ENCODE results near the gene LY6G6C.

The LY6G6C gene

DNA sequence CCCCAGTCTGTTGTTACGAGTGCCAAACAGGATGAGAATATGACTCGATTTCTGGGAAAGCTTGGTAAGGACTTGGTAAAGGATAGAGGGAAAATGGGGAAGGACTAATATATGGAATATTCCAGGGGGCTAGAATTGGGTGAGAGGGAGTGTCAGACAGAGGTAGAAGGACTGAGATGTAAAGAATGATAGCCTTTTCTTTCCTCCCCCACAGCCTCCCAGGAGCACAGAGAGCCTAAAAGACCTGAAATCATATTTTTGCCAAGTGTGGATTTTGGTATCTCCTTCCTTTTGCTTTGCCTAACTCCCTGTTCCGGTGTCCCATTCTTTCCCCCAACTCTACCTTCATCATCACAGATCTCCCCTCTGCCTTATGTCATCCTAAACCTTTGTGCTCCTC is 21.3 kb upstream of the LY6G6C start:
- in situ Hi-C loops (cut with MboI; ENCODE audit: low sequenced_read_pairs): no loop called here

DNA sequence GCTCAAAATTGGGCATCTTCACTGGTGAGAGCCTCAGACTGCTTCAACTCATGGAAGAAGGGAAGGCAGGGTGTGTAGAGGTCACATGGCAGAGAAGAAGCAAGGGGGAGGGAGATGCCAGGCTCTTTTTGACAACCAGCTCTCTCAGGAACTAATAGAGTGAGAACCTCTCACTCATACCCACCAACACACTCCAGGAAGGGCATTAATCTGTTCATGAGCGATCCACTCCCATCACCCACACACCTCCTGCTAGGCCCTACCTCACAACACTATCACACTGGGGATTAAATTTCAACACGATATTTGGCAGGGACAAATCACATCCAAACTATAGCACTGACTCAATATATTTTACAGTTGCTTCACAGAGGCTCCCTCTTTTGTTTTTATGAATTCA is 20.3 kb upstream of the LY6G6C start:
- in situ Hi-C loops (cut with MboI; ENCODE audit: low sequenced_read_pairs): no loop called here

- in situ Hi-C loops (cut with MboI; ENCODE audit: low sequenced_read_pairs): no loop called here
Observed at GRCh38 chr6:31740397-31741223, 19.1 kb upstream of the LY6G6C start.

DNA sequence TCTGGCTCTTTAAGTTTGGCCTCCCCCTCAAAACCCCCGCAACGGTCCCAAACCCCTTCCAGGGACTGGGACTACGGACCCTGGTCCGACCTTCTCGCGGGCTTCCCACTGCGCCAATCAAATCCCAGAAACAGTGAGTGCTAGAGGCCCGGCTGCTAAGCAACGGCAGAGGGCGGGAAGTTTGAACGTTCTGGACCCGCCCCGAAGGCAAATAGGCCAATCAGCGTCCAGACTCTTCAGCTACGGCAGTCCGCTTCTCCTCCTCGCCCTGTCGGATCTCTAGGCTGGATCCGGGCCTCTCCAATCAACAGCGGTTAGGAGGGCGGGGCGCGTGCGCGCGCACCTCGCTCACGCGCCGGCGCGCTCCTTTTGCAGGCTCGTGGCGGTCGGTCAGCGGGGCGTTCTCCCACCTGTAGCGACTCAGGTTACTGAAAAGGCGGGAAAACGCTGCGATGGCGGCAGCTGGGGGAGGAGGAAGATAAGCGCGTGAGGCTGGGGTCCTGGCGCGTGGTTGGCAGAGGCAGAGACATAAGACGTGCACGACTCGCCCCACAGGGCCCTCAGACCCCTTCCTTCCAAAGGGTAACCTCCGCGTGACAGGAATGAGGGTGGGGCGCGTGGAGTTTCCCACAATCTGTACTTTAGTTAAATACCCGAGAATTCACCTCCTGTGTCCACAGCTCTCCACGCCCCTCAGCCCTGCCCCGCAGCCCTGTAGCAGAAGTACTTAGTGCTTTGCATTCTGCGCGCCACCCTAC is 18.3 kb upstream of the LY6G6C start, which contains the start of gene MSH5:
TSS of gene MSH5 (plus strand) at position 367 of the 758 bp plus-strand sequence. CDS start 462 bp downstream, outside the sequence.
- in situ Hi-C loops (cut with MboI; ENCODE audit: low sequenced_read_pairs): no loop called here

DNA sequence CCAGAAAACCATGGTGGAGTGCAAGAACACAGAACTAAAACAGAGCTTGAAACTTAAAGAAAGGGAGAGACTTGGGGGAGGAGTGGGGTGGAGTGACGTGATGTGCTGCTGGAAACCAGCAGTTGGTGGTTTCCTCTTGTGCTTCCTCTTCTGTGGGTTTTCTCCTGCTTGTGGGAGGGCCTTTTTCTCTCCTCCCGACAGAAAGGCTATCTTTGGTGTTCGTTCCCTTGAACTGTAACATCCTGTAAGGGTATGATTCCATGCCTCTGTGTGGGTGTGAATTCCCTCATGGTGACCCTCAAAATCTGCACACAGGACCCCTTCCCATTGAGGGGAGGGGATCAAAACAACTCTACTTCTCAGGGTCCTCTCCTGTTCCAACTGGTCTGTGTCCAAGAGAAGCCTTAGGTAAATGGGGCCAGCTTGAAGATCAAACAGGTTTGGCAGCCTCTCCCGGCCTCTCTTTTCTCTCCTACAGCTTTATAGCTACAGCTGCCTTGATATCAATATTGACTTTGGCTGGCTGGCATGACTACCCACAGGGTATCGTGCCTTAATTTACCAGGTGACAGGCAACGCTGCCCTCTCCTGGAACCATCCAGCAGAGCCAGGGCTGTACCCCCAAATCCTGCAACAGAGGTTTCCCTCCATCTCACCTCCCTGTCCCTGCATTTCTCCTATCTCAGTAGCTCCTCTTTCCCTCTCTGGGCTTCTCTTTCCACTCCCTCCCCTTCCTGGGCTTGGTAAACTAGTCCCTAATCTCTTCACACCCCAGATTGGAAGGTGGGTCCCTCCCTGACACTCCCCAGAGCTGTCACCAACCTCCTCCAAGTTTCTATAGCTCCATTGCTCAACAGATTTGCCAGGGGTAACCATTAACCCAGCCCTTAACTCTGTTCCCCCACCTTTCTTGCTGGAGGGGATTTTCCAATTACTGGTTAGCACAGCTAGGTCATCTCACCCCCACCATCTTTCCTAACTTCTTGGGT is 16.7 kb upstream of the LY6G6C start:
- in situ Hi-C loops (cut with MboI; ENCODE audit: low sequenced_read_pairs): no loop called here

DNA sequence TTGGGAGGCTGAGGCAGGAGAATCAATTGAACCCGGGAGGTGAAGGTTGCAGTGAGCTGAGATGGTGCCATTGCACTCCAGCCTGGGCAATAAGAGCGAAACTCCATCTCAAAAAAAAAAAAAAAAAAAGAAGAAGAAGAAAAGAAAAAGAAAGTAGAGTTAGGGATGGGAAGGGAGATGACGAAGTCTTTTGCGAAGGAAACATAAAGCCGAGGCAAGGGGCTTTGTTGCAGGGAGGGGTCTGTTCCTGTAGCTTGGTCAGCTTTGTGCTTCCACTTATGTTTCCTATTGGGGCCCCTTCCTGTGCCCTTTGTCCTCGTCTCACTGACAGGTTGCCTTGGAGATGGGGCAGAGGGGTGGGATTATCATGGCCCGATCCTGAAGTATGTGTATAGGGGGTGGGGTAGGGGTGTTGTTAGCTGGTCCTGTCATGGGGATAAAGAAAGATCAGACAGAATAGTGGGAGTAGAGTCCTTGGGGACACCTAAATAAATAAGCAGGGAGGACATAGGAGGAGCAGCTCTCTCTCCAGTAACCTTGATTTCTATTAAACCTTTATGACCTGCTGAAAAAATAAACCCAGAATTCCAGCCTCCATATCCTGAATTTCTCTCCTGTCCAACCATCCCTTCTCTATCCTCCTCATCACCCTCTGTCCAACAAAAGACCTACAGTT is 15.9 kb upstream of the LY6G6C start:
- in situ Hi-C loops (cut with MboI; ENCODE audit: low sequenced_read_pairs): no loop called here

GRCh38 chr6:31736768-31737314 is 15.3 kb upstream of the LY6G6C start:
- in situ Hi-C loops (cut with MboI; ENCODE audit: low sequenced_read_pairs): no loop called here

DNA sequence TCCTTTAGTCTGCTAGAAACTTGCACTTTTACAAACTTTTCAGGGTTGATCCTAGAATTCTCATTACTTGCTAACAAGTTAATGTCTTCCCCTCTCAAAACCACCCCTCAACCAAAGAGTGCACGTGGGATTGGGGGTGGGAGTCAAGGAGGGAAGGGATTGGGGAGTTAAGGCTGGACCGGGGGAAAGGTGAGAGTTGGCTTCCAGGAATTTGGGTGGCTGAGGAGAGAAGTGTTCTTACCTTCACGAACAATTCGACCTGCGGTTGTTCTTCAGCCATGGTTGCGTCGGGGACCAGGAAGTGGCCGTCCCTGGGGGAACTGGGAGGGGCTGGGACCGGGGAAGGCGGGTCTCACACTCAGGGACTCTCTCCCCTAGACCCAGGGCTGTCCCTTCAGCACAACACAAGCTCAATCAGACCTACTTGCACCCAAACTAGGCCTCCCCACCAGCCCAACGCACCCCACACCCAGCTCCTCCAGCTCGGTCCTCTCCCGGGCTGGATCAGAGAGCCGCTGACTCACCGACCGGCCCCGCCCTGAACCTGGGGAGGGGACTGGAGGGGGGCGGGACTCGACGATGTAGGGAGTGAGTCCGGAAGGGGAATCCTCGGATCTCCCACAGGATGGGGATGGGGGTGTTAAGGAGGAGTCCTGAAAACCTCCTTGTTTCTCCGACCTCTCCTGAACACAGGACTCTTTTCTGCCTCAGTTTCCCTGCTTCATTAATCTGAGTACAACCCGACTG is 14.6 kb upstream of the LY6G6C start, which contains the start of gene CLIC1:
TSS of gene CLIC1 (minus strand) at position 510 of the 747 bp plus-strand sequence. CDS start at position 280, 230 bp downstream.
- in situ Hi-C loops (cut with MboI; ENCODE audit: low sequenced_read_pairs): no loop called here

DNA sequence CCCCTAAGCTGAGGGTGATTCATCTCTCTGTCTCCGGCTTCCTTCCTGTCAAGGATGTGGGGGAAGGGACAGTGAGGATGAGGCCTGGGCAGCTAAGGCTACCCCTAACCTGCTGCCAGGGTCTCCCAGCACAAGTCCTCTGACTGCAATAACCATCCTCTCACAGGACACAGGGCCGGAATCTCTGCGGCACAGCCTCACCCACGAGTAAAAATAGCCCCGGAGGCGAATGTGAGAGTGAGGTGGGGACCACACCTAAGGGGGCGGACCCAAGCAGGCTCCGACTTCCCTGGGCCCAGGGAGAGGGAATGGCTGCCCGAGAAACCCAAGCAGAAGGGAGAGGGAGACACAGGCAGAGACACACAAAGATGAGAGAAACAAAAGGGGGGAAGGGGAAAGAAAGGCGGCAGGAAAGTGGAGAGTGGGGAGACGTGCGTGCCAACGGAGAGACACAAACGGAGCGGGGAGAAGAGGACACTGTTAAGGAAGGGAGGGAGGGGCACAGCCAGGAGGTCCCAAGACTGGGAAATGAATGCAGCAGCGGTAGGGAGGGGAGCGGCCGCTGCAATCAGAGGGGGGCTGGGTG is 13.4 kb upstream of the LY6G6C start:
- in situ Hi-C loops (cut with MboI; ENCODE audit: low sequenced_read_pairs): no loop called here

DNA sequence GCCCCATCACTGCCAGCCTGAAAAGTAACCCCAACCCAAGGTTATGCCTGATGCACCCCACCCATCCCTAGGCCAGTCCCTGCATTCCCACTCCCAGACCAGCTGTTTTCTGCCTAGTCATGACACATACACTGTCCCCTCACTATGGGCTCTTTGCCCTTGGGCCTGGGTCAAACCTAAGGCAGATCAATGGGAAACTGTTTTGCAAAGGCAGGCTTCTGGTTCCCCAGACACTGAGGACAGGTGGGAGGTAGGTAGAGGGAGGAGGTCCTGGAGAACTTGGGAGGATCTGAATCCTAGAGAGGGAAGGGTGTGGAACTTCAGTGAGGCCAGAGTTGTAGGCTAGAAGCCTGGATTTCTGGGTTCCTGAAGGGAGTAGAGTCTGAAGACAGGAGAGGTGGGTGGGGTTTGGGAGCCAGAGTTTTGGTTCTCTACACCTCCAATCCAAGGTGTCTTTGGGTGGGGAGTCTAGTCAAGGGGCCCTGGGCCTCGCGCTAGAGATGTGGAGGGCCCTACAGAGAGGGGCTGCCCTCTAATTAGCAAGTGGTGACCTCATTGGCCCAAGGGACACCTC is 12.8 kb upstream of the LY6G6C start:
- in situ Hi-C loops (cut with MboI; ENCODE audit: low sequenced_read_pairs): no loop called here

DNA sequence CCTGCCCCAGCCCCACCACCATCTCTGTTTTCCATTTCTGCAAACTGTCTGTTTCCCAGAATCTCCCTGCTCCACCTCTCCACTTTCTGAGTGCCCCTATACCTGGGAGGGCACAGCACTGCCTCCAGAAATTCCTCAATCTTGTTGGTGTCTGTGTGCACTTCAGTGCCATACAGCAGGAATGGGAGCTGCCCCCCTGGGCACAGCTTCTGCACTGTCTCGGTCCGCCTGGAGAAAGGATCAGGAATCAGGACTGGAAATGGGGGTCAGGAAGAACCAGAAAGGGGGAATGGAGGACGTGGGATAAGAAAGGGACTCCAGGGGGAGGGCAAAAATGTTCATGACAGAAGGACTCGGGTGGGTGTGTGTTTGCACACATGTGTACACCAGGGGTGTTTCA is 12.2 kb upstream of the LY6G6C start:
- in situ Hi-C loops (cut with MboI; ENCODE audit: low sequenced_read_pairs): no loop called here

- in situ Hi-C loops (cut with MboI; ENCODE audit: low sequenced_read_pairs): no loop called here
Observed at GRCh38 chr6:31732029-31732428, 10.5 kb upstream of the LY6G6C start.

DNA sequence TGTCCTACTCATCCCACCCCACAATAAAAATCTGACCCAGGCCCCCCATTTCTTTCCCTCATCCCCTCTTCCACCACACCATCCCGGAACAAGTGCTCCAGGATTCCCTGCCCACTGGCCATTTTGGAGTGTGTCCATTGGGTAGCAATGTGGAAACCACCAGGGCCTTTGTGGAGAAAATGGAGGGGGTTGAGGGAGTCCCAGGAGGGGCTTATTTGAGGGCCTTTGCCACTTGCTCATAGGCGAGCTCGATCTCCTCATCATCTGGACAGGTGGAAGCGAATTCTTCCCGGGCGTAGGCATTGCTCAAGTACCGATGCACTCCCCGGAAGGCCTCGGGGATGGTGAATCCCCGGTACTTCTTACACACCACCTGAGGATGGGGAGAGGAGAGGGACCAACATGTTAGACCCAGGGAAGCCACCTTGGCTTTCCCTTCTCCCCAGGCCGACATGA is 9.1 kb upstream of the LY6G6C start:
- in situ Hi-C loops (cut with MboI; ENCODE audit: low sequenced_read_pairs): no loop called here

DNA sequence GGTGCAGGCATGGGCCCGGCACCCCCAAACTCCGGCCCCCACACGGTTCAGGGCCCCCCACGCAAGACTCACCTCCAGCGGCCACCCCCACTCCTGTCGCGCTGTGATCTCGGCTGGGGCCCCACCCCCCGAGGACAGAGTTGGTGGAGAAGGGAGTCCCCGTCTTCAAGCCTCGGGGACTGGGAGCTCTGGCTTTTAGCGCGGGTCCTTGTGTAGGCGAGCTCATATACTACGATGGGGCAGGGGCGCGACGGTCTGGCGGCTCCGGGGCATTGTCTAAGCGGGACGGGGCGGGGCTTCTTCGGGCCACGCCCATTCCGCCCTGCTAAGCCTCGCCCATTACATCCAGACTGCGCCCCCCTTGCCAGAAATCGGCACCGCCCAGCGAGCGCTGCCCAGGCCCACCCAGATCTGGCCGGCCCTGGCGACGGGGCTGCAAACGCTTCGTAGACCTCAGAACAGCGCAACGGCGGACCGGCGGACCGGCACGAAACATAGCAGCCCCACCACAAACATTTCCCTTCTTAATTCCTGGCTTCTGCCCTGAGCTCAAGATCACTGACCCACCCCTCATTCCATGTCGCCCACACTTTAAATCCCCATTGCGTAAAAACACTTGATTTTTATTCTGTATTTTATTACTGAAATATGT is 8.6 kb upstream of the LY6G6C start:
- in situ Hi-C loops (cut with MboI; ENCODE audit: low sequenced_read_pairs): no loop called here

- in situ Hi-C loops (cut with MboI; ENCODE audit: low sequenced_read_pairs): no loop called here
Observed at GRCh38 chr6:31729515-31729978, 8.0 kb upstream of the LY6G6C start.

GRCh38 chr6:31728767-31729514 is 7.4 kb upstream of the LY6G6C start, which contains the start of gene DDAH2:
DDAH2 (minus strand) TSS chr6:31729299; CDS start chr6:31729161, 138 bp downstream.
- in situ Hi-C loops (cut with MboI; ENCODE audit: low sequenced_read_pairs): no loop called here
